ENCODE measurements around the gene PPP2R2D. TPM values are rescaled to one million over a fixed set of nuclear protein-coding genes. Genes with fewer than 3 reads are reported as not detected.
"Not testable (repeated sequence)": the region's sequence is repeated elsewhere in the genome, so short reads cannot be mapped to it uniquely, and the experiment has no call there.

PPP2R2D gene
- total RNA-seq, 2 experiments from 2014 or later, result 36.5 to 37.5 TPM

- H3K4me3 Mint-ChIP-seq; H3K27me3 Mint-ChIP-seq (ENCODE audit: low read depth); H3K4me1 Mint-ChIP-seq (ENCODE audit: low read depth); ATAC-seq; H3K27ac Mint-ChIP-seq; DNase-seq; POLR2A ChIA-PET; H3K9me3 Mint-ChIP-seq (ENCODE audit: insufficient read depth); CTCF ChIA-PET: not testable (repeated sequence)
- peaks cover 54% of the 10 kb centered on the region for H3K36me3 Mint-ChIP-seq (ENCODE audit: low read depth)
Measured at GRCh38 chr10:131949908-131950307, 49.1 kb downstream of the PPP2R2D start.

- CTCF ChIA-PET, result interaction anchor here (1.2 kb wide), 1 partner anchor 12 kb away, joined by 3 read pairs; no protein-coding TSS in a partner anchor
- Mint-ChIP-seq H3K9me3 (ENCODE audit: insufficient read depth) (no peaks in the 10 kb centered on the region), H3K27ac (no peak overlapping the region), H3K27me3 (ENCODE audit: low read depth) (no peaks in the 10 kb centered on the region), H3K4me1 (ENCODE audit: low read depth) (no peaks in the 10 kb centered on the region), H3K36me3 (ENCODE audit: low read depth) (peaks cover 47% of the 10 kb centered on the region), H3K4me3 (no peak overlapping the region)
- POLR2A ChIA-PET, result interaction anchor here (0.6 kb wide), 1 partner anchor 499 kb away, joined by 3 read pairs; no protein-coding TSS in a partner anchor
- no peak for ATAC-seq
- DNase-seq, result no peak
Measured at GRCh38 chr10:131954356-131954965, 53.7 kb downstream of the PPP2R2D start.

- no peaks in the 10 kb centered on the region for H3K4me1 Mint-ChIP-seq (ENCODE audit: low read depth)
- DNase-seq (no peak), ATAC-seq (no peak)
- no peak overlapping the region for H3K4me3 Mint-ChIP-seq
- H3K27ac Mint-ChIP-seq, result no peak overlapping the region
- CTCF ChIA-PET, result no interaction called here
- peaks cover 40% of the 10 kb centered on the region for H3K36me3 Mint-ChIP-seq (ENCODE audit: low read depth)
- POLR2A ChIA-PET, result no interaction called here
- no peaks in the 10 kb centered on the region for H3K27me3 Mint-ChIP-seq (ENCODE audit: low read depth)
- H3K9me3 Mint-ChIP-seq (ENCODE audit: insufficient read depth), result no peaks in the 10 kb centered on the region
Measured at GRCh38 chr10:131955591-131956340, 55.0 kb downstream of the PPP2R2D start.

GRCh38 chr10:131959841-131960240, 59.0 kb downstream of the PPP2R2D start:
- H3K27me3 Mint-ChIP-seq (ENCODE audit: low read depth), result no peaks in the 10 kb centered on the region
- no peak overlapping the region for H3K27ac Mint-ChIP-seq
- H3K36me3 Mint-ChIP-seq (ENCODE audit: low read depth), result peaks cover 36% of the 10 kb centered on the region
- ChIA-PET CTCF (no interaction called here), POLR2A (no interaction called here)
- peaks cover 11% of the 10 kb centered on the region for H3K4me1 Mint-ChIP-seq (ENCODE audit: low read depth)
- no peak overlapping the region for H3K4me3 Mint-ChIP-seq
- no peaks in the 10 kb centered on the region for H3K9me3 Mint-ChIP-seq (ENCODE audit: insufficient read depth)
- ATAC-seq (no peak), DNase-seq (no peak)

- CTCF ChIA-PET, result no interaction called here
- Mint-ChIP-seq H3K27ac (no peak overlapping the region), H3K9me3 (ENCODE audit: insufficient read depth) (no peaks in the 10 kb centered on the region), H3K36me3 (ENCODE audit: low read depth) (peaks cover 32% of the 10 kb centered on the region), H3K4me1 (ENCODE audit: low read depth) (peaks cover 19% of the 10 kb centered on the region), H3K4me3 (no peak overlapping the region), H3K27me3 (ENCODE audit: low read depth) (no peaks in the 10 kb centered on the region)
- ATAC-seq, result no peak
- POLR2A ChIA-PET, result no interaction called here
- DNase-seq, result no peak
Measured at GRCh38 chr10:131960631-131961046, 59.8 kb downstream of the PPP2R2D start.

GRCh38 chr10:131961047-131961776, 60.4 kb downstream of the PPP2R2D start:
- POLR2A ChIA-PET, result no interaction called here
- DNase-seq (no peak), ATAC-seq (no peak)
- Mint-ChIP-seq H3K9me3 (ENCODE audit: insufficient read depth) (no peaks in the 10 kb centered on the region), H3K27ac (no peak overlapping the region), H3K36me3 (ENCODE audit: low read depth) (peaks cover 28% of the 10 kb centered on the region), H3K4me1 (ENCODE audit: low read depth) (peaks cover 23% of the 10 kb centered on the region), H3K27me3 (ENCODE audit: low read depth) (no peaks in the 10 kb centered on the region), H3K4me3 (no peak overlapping the region)
- CTCF ChIA-PET, result no interaction called here

- DNase-seq (no peak), ATAC-seq (no peak)
- peaks cover 26% of the 10 kb centered on the region for H3K4me1 Mint-ChIP-seq (ENCODE audit: low read depth)
- H3K27me3 Mint-ChIP-seq (ENCODE audit: low read depth), result no peaks in the 10 kb centered on the region
- H3K4me3 Mint-ChIP-seq, result no peak overlapping the region
- POLR2A ChIA-PET, result no interaction called here
- H3K9me3 Mint-ChIP-seq (ENCODE audit: insufficient read depth), result no peaks in the 10 kb centered on the region
- peak overlapping the region; percentile 23 for H3K27ac Mint-ChIP-seq
- CTCF ChIA-PET, result interaction anchor here (0.9 to 1.4 kb wide), 2 partner anchors 11 to 76 kb away, joined by 3 read pairs; no protein-coding TSS in a partner anchor
- peaks cover 25% of the 10 kb centered on the region for H3K36me3 Mint-ChIP-seq (ENCODE audit: low read depth)
Measured at GRCh38 chr10:131961777-131962662, 61.2 kb downstream of the PPP2R2D start.

GRCh38 chr10:131963350-131963749, 62.5 kb downstream of the PPP2R2D start:
- POLR2A ChIA-PET, result no interaction called here
- Mint-ChIP-seq H3K27ac (no peak overlapping the region), H3K4me3 (no peak overlapping the region), H3K9me3 (ENCODE audit: insufficient read depth) (no peaks in the 10 kb centered on the region), H3K36me3 (ENCODE audit: low read depth) (peaks cover 24% of the 10 kb centered on the region), H3K27me3 (ENCODE audit: low read depth) (no peaks in the 10 kb centered on the region), H3K4me1 (ENCODE audit: low read depth) (peaks cover 26% of the 10 kb centered on the region)
- DNase-seq, result no peak
- CTCF ChIA-PET, result interaction anchor here (0.9 to 1.4 kb wide), 2 partner anchors 9 to 78 kb away, joined by 3 read pairs; no protein-coding TSS in a partner anchor
- no peak for ATAC-seq

GRCh38 chr10:131963811-131964210, 63.0 kb downstream of the PPP2R2D start:
- CTCF ChIA-PET, result no interaction called here
- ATAC-seq (no peak), DNase-seq (no peak)
- POLR2A ChIA-PET, result no interaction called here
- Mint-ChIP-seq H3K4me3 (no peak overlapping the region), H3K27ac (peak overlapping the region; percentile 77), H3K36me3 (ENCODE audit: low read depth) (peaks cover 29% of the 10 kb centered on the region), H3K4me1 (ENCODE audit: low read depth) (peaks cover 26% of the 10 kb centered on the region), H3K27me3 (ENCODE audit: low read depth) (no peaks in the 10 kb centered on the region), H3K9me3 (ENCODE audit: insufficient read depth) (no peaks in the 10 kb centered on the region)

- POLR2A ChIA-PET, result interaction anchor here (0.8 to 1.4 kb wide), 2 partner anchors 59 to 64 kb away, joined by 3 to 4 read pairs; no protein-coding TSS in a partner anchor
- Mint-ChIP-seq H3K36me3 (ENCODE audit: low read depth) (peaks cover 33% of the 10 kb centered on the region), H3K4me1 (ENCODE audit: low read depth) (peaks cover 26% of the 10 kb centered on the region), H3K27me3 (ENCODE audit: low read depth) (no peaks in the 10 kb centered on the region), H3K27ac (peak overlapping the region; percentile 77), H3K4me3 (no peak overlapping the region), H3K9me3 (ENCODE audit: insufficient read depth) (no peaks in the 10 kb centered on the region)
- no peak for DNase-seq
- ATAC-seq, result no peak
- CTCF ChIA-PET, result interaction anchor here (1.2 kb wide), 1 partner anchor 11 kb away, joined by 3 read pairs; no protein-coding TSS in a partner anchor
Measured at GRCh38 chr10:131964298-131964697, 63.5 kb downstream of the PPP2R2D start.

GRCh38 chr10:131968949-131969348, 68.1 kb downstream of the PPP2R2D start:
- H3K4me3 Mint-ChIP-seq, result no peak overlapping the region
- peaks cover 54% of the 10 kb centered on the region for H3K4me1 Mint-ChIP-seq (ENCODE audit: low read depth)
- H3K36me3 Mint-ChIP-seq (ENCODE audit: low read depth), result peaks cover 59% of the 10 kb centered on the region
- no peak overlapping the region for H3K27ac Mint-ChIP-seq
- ChIA-PET CTCF (no interaction called here), POLR2A (no interaction called here)
- no peaks in the 10 kb centered on the region for H3K27me3 Mint-ChIP-seq (ENCODE audit: low read depth)
- DNase-seq (no peak), ATAC-seq (no peak)
- no peaks in the 10 kb centered on the region for H3K9me3 Mint-ChIP-seq (ENCODE audit: insufficient read depth)

Data from activated CD8-positive, alpha-beta T cell treated with anti-CD3 and anti-CD28 coated beads, Interleukin-2, amount 10 ng/mL, durations not matched to agents 7 days and 5 days (primary cell).